ENCODE results near the gene TET1. TPM values are rescaled to one million over a fixed set of nuclear protein-coding genes. Genes with fewer than 3 reads are reported as not detected.
"Not testable (repeated sequence)": the region's sequence is repeated elsewhere in the genome, so short reads cannot be mapped to it uniquely, and the experiment has no call there.

TET1 gene
- total and polyA plus RNA-seq, 4 donors: 0.06 to 2.1 (median 0.75) TPM

- H3K27ac ChIP-seq (ENCODE audit: low read depth in 1 of 2, low read length in 2 of 2); DNase-seq (ENCODE audit: low spot score); H3K9ac ChIP-seq (ENCODE audit: low read depth in 1 of 2, low read length in 2 of 2); H3K9me3 ChIP-seq (ENCODE audit: control insufficient read depth in 4 of 4, low read length in 3 of 4); H3K4me3 ChIP-seq (ENCODE audit: low read depth in 1 of 3, low read length in 3 of 3); H3K27me3 ChIP-seq (ENCODE audit: control insufficient read depth in 4 of 4, insufficient read depth in 4 of 4, low read length in 3 of 4); H3K4me1 ChIP-seq (ENCODE audit: control insufficient read depth in 4 of 4, insufficient read depth in 4 of 4, low read length in 3 of 4): not testable (repeated sequence)
- H3K36me3 ChIP-seq (ENCODE audit: control insufficient read depth in 4 of 4, insufficient read depth in 3 of 4, low read depth in 1 of 4, low read length in 3 of 4): peaks cover 13 to 63% (median 51%) of the 10 kb centered on the region in 4 donors
- over 99% methylated on average over 5 of the region's 5 CpGs for WGBS
Observed at GRCh38 chr10:68740676-68741075, 180.5 kb downstream of the TET1 start.

DNA sequence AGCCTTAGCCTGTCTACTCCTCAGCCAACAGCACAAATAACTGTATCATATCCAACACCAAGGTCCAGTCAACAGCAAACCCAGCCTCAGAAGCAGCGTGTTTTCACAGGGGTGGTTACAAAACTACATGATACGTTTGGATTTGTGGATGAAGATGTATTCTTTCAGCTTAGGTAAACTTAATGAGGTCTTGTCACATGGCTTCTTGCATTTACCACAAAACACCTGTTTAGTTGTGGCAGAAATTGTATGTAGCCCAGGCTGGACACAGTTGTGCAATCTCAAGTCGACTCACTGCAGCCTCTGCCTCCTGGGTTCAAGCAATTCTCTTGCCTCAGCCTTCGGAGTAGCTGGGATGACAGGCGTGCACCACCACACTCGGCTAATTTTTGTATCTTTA, 182.3 kb downstream of the TET1 start:
- Histone ChIP-seq H3K9me3 (ENCODE audit: control insufficient read depth in 4 of 4, low read length in 3 of 4) (no peaks in the 10 kb centered on the region), H3K4me1 (ENCODE audit: control insufficient read depth in 4 of 4, insufficient read depth in 4 of 4, low read length in 3 of 4) (no peaks in the 10 kb centered on the region), H3K36me3 (ENCODE audit: control insufficient read depth in 4 of 4, insufficient read depth in 3 of 4, low read depth in 1 of 4, low read length in 3 of 4) (peaks cover 10 to 63% (median 46%) of the 10 kb centered on the region in 4 donors), H3K4me3 (ENCODE audit: low read depth in 1 of 3, low read length in 3 of 3) (no peak overlapping the region), H3K27me3 (ENCODE audit: control insufficient read depth in 4 of 4, insufficient read depth in 4 of 4, low read length in 3 of 4) (no peaks in the 10 kb centered on the region), H3K27ac (ENCODE audit: low read depth in 1 of 2, low read length in 2 of 2) (no peak overlapping the region), H3K9ac (ENCODE audit: low read depth in 1 of 2, low read length in 2 of 2) (no peak overlapping the region)
- no peak for DNase-seq (ENCODE audit: low spot score)
- 79% methylated on average over 6 of the region's 6 CpGs for WGBS
- TF ChIP-seq RAD21 (IDR thresholded peaks at IDR 0.05): no peak
- no peak for TF ChIP-seq MAX (IDR thresholded peaks at IDR 0.05)
- TF ChIP-seq RXRA (IDR thresholded peaks at IDR 0.05): no peak
- TF ChIP-seq NR2F2 (IDR thresholded peaks at IDR 0.05): no peak
- TF ChIP-seq, protein P1, sequence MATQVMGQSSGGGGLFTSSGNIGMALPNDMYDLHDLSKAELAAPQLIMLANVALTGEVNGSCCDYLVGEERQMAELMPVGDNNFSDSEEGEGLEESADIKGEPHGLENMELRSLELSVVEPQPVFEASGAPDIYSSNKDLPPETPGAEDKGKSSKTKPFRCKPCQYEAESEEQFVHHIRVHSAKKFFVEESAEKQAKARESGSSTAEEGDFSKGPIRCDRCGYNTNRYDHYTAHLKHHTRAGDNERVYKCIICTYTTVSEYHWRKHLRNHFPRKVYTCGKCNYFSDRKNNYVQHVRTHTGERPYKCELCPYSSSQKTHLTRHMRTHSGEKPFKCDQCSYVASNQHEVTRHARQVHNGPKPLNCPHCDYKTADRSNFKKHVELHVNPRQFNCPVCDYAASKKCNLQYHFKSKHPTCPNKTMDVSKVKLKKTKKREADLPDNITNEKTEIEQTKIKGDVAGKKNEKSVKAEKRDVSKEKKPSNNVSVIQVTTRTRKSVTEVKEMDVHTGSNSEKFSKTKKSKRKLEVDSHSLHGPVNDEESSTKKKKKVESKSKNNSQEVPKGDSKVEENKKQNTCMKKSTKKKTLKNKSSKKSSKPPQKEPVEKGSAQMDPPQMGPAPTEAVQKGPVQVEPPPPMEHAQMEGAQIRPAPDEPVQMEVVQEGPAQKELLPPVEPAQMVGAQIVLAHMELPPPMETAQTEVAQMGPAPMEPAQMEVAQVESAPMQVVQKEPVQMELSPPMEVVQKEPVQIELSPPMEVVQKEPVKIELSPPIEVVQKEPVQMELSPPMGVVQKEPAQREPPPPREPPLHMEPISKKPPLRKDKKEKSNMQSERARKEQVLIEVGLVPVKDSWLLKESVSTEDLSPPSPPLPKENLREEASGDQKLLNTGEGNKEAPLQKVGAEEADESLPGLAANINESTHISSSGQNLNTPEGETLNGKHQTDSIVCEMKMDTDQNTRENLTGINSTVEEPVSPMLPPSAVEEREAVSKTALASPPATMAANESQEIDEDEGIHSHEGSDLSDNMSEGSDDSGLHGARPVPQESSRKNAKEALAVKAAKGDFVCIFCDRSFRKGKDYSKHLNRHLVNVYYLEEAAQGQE (IDR thresholded peaks at IDR 0.05): no peak
- TF ChIP-seq ATF3 (IDR thresholded peaks at IDR 0.05): no peak
- no peak for TF ChIP-seq HNF4G (IDR thresholded peaks at IDR 0.05)
- TF ChIP-seq HNF4A (conservative IDR thresholded peaks at IDR 0.05): no peak

Small RNAs within 50 kb of the gene (small RNA-seq; reads per million reads assigned to genes)
- not detected for gene RF00019

Other genes starting within 250 kb of the TET1 start
- 10 to 100 TPM; 24.5 to 32.7 TPM for gene HNRNPH3, start 228.3 kb upstream of the TET1 start, total RNA-seq
- 10 to 100 TPM; 18.2 to 38.4 TPM for gene HNRNPH3, start 228.3 kb upstream of the TET1 start, polyA plus RNA-seq
- 100 to 1,000 TPM; 106 to 175 TPM for gene PBLD, start 227.4 kb upstream of the TET1 start, total RNA-seq
- 100 to 1,000 TPM in 1 of 2 donors, 10 to 100 TPM in 1; 63.3 to 101 TPM for gene PBLD, start 227.4 kb upstream of the TET1 start, polyA plus RNA-seq
- gene RUFY2, start 153.1 kb upstream of the TET1 start, total RNA-seq: 10 to 100 TPM in 1 of 2 donors, 1 to 10 TPM in 1; 8.8 to 11.2 TPM
- gene RUFY2, start 153.1 kb upstream of the TET1 start, polyA plus RNA-seq: 1 to 10 TPM; 1.6 to 6.6 TPM
- 10 to 100 TPM in 1 of 2 donors, 1 to 10 TPM in 1; 6.9 to 17.5 TPM for gene DNA2, start 88.4 kb upstream of the TET1 start, total RNA-seq
- gene DNA2, start 88.4 kb upstream of the TET1 start, polyA plus RNA-seq: 1 to 10 TPM in 1 of 2 donors, under 1 TPM in 1; 0.50 to 1.6 TPM
- 10 to 100 TPM in 1 of 2 donors, 1 to 10 TPM in 1; 8.4 to 34.7 TPM for gene SLC25A16, start 32.8 kb upstream of the TET1 start, total RNA-seq
- 10 to 100 TPM; 10.9 to 14.3 TPM for gene SLC25A16, start 32.8 kb upstream of the TET1 start, polyA plus RNA-seq
- gene CCAR1, start 160.9 kb downstream of the TET1 start, total RNA-seq: 10 to 100 TPM; 19.2 to 27.5 TPM
- gene CCAR1, start 160.9 kb downstream of the TET1 start, polyA plus RNA-seq: 10 to 100 TPM; 10.5 to 20.3 TPM